Adrenal gland (tissue), 5 donors: ENCODE measurements around the gene CCNA2.

Experiments used
- CTCF ChIP-seq, 6 experiments: fragments of 450-650 bp in 4 of 6; fragments of 200-600 bp in 2 of 6; sonication (generic) in 1 of 6; IDR thresholded peaks; 1 replicate in 5 of 6; 2 replicates in 1 of 6; pipeline versions ENCODE4 v1.5.1 to v1.8.0; 2016 to 2021; ENCODE audit warnings: antibody characterized with exemption in 6 of 6, mild to moderate bottlenecking in 2 of 6, moderate library complexity in 1 of 6
- POLR2A ChIP-seq, 2 donors: fragments of 450-650 bp; IDR thresholded peaks; one replicate each; pipeline ENCODE4 v1.6.1; 2017; ENCODE audit warnings: antibody characterized with exemption in 2 of 2, mild to moderate bottlenecking in 2 of 2, moderate library complexity in 1 of 2
- donor health status: DM: no; HTN: no; CAD: no.

GRCh38 chr4:121773883-121774282, 49.8 kb downstream of the CCNA2 start:
- TF ChIP-seq CTCF (IDR thresholded peaks at IDR 0.05) (no peak), POLR2A (IDR thresholded peaks at IDR 0.05) (no peak)
